Measurements from ENCODE around the gene NUP42. TPM values are rescaled to one million over a fixed set of nuclear protein-coding genes. Genes with fewer than 3 reads are reported as not detected.

NUP42 gene
- total RNA-seq, 1 donor from 2014 or later, result 50.6 TPM

GRCh38 chr7:23228412-23228811 is 46.6 kb downstream of the NUP42 start:
- intact Hi-C loops (cut with micrococcal nuclease), result no loop called here
- no peak for ATAC-seq (ENCODE audit: low read depth)
- no peak overlapping the region for H3K4me3 Mint-ChIP-seq

GRCh38 chr7:23230641-23231101 is 48.8 kb downstream of the NUP42 start:
- Mint-ChIP-seq H3K4me3 (no peak overlapping the region), H3K4me1 (no peaks in the 10 kb centered on the region), H3K36me3 (ENCODE audit: low read depth) (no peaks in the 10 kb centered on the region), H3K27ac (no peak overlapping the region), H3K27me3 (no peaks in the 10 kb centered on the region), H3K9me3 (peaks cover 4% of the 10 kb centered on the region)
- no peak for ATAC-seq (ENCODE audit: low read depth)
- ChIA-PET CTCF (no interaction called here), POLR2A (no interaction called here)
- DNase-seq, result no peak
- no peak for TF ChIP-seq CTCF (IDR thresholded peaks at IDR 0.05)
- intact Hi-C loops (cut with micrococcal nuclease), result no loop called here

More at GRCh38 chr7:23228412-23228811, 46.6 kb downstream of the NUP42 start:
- H3K27ac Mint-ChIP-seq, result no peak overlapping the region
- TF ChIP-seq CTCF (IDR thresholded peaks at IDR 0.05), result no peak
- peaks cover 4% of the 10 kb centered on the region for H3K9me3 Mint-ChIP-seq
- ChIA-PET CTCF (no interaction called here), POLR2A (no interaction called here)
- peaks cover 2% of the 10 kb centered on the region for H3K4me1 Mint-ChIP-seq
- H3K36me3 Mint-ChIP-seq (ENCODE audit: low read depth), result no peaks in the 10 kb centered on the region
- H3K27me3 Mint-ChIP-seq, result no peaks in the 10 kb centered on the region
- no peak for DNase-seq

GRCh38 chr7:23232966-23233365 is 51.1 kb downstream of the NUP42 start:
- no peak overlapping the region for H3K4me3 Mint-ChIP-seq
- ChIA-PET CTCF (no interaction called here), POLR2A (no interaction called here)
- DNase-seq (no peak), ATAC-seq (ENCODE audit: low read depth) (no peak)
- no peaks in the 10 kb centered on the region for H3K36me3 Mint-ChIP-seq (ENCODE audit: low read depth)
- intact Hi-C loops (cut with micrococcal nuclease), result no loop called here
- H3K4me1 Mint-ChIP-seq, result no peaks in the 10 kb centered on the region
- H3K9me3 Mint-ChIP-seq, result peaks cover 4% of the 10 kb centered on the region
- H3K27ac Mint-ChIP-seq, result no peak overlapping the region
- no peaks in the 10 kb centered on the region for H3K27me3 Mint-ChIP-seq
- no peak for TF ChIP-seq CTCF (IDR thresholded peaks at IDR 0.05)

GRCh38 chr7:23234569-23235296 is 52.9 kb downstream of the NUP42 start:
- Mint-ChIP-seq H3K27me3 (no peaks in the 10 kb centered on the region), H3K36me3 (ENCODE audit: low read depth) (no peaks in the 10 kb centered on the region), H3K9me3 (no peaks in the 10 kb centered on the region), H3K4me3 (peak overlapping the region; percentile 42), H3K27ac (no peak overlapping the region), H3K4me1 (no peaks in the 10 kb centered on the region)
- intact Hi-C loops (cut with micrococcal nuclease), result no loop called here
- POLR2A ChIA-PET, result no interaction called here
- ATAC-seq (ENCODE audit: low read depth), result no peak
- no peak for DNase-seq
- TF ChIP-seq CTCF (IDR thresholded peaks at IDR 0.05), result no peak
- CTCF ChIA-PET, result no interaction called here

GRCh38 chr7:23235813-23236221 is 54.0 kb downstream of the NUP42 start:
- ATAC-seq (ENCODE audit: low read depth), result no peak
- intact Hi-C loops (cut with micrococcal nuclease), result loop anchor here (1.0 kb wide), 1 partner anchor 12 kb away; no protein-coding TSS in a partner anchor
- Mint-ChIP-seq H3K9me3 (no peaks in the 10 kb centered on the region), H3K4me3 (no peak overlapping the region), H3K27ac (no peak overlapping the region), H3K36me3 (ENCODE audit: low read depth) (no peaks in the 10 kb centered on the region), H3K27me3 (no peaks in the 10 kb centered on the region), H3K4me1 (no peaks in the 10 kb centered on the region)
- POLR2A ChIA-PET, result no interaction called here
- no peak for TF ChIP-seq CTCF (IDR thresholded peaks at IDR 0.05)
- DNase-seq, result no peak
- CTCF ChIA-PET, result no interaction called here

All from activated B cell treated with CpG ODN at 0.5 μM for 24 hours (primary cell).